GM18517 (cell line): ENCODE data around the gene NRXN3.
"Not testable (repeated sequence)": the region's sequence is repeated elsewhere in the genome, so short reads cannot be mapped to it uniquely, and the experiment has no call there.

ENCODE experiments used
- ATAC-seq: cut with Tn5 transposase; IDR thresholded peaks from one replicate; pipeline ENCODE4 v1.9.1; 2021; ENCODE audit warnings: mild to moderate bottlenecking, moderate library complexity; ENCODE audit not compliant: unreplicated experiment

Gene NRXN3

DNA sequence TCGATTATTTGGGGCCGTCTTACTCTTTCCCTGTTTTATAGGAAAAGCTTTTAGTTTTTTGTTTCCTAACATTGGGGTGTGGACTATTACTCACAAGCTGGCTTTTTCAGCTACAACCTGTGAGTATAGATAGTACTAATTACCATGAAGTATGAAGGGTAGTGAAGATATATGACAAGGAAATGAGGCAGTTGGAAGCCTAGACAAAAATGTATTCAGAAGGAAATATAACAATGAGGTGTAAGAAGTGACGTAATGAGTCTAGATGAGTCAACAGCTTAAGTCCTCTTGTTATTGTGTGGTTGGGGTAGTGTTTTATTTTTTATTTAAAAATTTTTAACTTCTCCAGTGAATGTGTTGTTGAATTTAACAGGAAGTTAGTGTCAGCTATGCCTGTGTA is 804.5 kb downstream of the NRXN3 start:
- ATAC-seq = no peak

DNA sequence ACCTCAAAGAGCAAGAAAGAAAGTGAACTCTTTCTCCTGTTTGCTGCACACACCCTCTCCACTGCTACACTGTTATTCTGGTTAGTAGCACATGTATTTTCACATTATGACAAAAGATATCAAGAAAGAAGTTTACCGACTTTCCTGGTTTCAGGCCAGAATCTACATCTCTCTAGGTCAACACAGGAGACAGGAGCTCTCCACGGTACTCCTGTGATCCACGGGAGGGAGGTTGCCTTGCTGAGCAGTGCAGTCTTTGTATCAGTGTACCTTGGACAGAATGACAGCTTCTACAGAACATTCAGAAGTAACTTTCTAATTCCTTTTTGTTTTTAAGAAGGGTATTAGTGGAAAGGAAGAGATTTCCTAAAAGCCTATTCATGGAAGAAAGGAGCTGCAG is 805.6 kb downstream of the NRXN3 start:
- ATAC-seq = no peak

DNA sequence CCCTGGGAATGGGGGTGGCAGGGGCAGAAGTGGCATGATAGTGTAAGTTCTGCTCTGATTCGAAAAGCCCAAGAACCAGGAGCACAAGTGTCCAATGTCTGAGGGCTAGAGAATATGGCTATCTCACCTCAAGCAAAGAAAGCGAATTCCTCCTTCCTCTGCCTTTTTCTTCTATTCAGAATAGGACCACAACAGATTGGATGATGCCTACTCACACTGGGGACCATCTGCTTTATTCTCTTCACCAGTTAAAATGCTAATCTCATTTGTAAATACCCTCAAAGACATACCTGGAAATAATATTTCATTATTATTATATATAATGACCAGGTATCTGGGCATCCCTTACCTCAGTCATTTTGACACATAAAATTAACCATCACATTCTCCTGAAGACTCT is 808.7 kb downstream of the NRXN3 start:
- ATAC-seq = no peak

DNA sequence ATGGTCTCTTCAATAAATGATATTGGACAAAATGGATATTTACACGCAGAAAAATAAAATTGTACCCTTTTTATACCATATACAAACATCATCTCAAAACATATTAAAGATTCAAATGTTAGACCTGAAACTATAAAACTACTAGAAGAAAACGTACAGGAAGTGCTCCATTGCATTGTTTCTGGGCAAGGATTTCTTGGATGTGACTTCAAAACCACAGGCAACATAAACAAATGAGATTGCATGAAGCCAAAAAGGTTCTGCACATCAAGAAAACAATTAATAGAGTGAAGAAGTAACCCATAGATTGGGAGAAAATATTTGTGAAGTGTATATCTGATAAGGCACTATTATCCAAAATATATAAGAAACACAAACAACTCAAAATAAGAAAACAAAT is 812.4 kb downstream of the NRXN3 start:
- ATAC-seq = no peak

- no peak for ATAC-seq
Measured at GRCh38 chr14:78983126-78983525, 813.0 kb downstream of the NRXN3 start.

DNA sequence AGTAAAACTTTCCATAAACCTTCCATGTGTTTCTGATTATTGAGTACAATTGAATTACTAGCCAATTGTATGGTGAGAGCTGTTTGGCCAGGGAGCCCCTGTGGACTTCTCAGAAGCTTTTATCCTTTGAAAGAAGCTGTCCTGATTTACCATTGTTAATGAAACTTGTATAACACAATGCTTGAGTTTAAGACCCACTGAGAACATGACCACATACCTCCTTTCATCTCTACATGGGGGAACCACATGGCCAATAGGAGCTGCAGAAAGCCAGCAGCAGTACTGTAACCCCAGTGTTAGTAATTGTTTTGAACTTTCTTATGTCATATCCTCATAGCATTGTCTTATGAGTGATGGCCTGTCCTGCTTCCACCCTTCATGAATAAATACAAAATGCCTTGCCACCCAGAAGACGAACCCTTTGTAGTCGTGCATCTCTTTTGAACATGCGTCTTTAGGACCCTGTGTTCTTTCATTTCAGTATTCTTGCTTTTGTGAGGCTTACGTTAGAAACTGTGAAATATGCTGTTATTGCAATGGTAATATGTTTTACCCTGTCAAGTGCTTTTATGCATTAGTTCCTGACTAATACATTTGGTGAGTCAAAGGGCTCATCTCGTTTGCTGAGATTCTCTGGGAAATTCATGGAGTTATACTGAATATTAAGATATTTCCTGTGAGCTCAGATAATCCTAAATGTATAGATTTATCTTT is 815.7 kb downstream of the NRXN3 start:
- no peak for ATAC-seq

DNA sequence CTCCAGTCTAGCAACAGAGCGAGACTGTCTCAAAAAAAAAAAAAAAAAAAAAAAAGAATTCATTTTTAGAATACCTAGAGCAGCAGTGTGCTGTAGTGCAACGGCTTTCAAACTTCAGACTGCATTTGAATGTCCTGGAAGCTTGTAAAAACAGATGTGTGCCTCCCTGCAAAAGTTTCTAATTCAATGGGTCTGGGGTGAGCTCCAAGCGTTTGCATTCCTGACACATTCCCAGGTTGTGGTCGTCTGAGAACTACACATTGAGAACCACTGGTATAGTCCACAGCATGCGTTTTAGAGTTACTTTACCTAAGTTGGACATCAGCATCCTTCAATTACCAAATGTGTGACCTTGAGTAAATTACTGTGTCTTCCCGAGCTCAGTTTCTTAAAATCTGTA is 816.8 kb downstream of the NRXN3 start:
- no peak for ATAC-seq

- no peak for ATAC-seq
Measured at GRCh38 chr14:78989221-78989620, 819.0 kb downstream of the NRXN3 start.

DNA sequence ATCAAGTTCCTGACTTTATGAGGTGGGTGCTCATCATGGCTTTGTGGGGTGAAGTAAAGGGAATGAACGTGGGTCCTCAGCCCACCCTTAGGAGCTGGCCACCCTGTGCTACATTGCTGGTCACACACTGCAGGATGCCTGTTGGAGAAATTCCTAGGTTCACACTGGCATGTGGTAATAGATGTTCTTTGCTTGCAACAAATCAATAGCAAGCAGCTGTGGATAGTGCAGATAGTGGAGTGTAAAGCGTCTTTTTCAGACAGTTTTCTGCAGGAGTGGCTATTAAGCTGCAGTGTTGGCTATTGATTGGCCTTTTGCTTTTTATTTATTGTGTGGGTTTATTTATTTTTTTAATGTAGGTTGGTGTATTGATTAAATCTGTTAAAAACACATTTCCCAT is 822.7 kb downstream of the NRXN3 start:
- ATAC-seq = no peak

DNA sequence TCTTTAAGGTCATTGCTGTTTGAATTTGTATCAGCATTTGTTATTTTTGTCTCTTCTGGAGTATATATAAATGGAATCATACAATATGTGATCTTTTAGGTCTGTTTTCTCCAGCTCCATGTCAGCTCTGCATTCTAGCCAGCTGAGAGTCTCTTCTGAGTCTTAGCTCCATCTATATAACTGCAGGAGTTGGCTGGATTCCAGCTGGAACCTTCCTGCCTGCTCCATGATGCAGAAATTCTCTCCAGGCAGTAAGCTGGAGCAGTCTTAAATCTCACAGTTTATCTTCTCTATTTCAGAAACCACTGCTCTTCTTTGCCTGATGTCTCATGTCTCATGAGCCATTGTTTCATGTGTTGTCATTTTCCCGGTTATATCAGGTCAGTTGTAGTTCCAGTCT is 827.6 kb downstream of the NRXN3 start:
- ATAC-seq = no peak

DNA sequence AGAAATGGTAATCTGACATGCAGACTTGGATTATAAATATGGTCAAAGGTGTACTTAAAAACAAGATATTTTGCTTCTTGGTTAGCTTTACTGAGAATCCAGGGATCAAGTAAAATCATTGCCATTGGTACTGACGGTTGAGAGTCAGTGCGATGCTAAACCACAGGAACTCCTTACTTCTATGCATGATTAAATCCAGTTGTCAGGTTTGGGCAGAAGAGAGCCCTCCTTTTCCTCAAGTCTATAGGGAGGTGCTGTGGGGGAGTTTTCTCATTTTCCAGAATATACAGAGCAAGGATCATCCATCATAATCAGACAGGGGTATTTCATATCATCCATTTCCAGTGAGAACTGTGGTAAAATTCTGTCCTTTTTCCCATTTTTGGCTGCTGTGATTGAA is 839.1 kb downstream of the NRXN3 start:
- ATAC-seq = no peak

- ATAC-seq = no peak
Measured at GRCh38 chr14:79011091-79011919, 841.1 kb downstream of the NRXN3 start.

GRCh38 chr14:79011920-79012204 is 841.7 kb downstream of the NRXN3 start:
- ATAC-seq = no peak

- ATAC-seq = no peak
Measured at GRCh38 chr14:79016828-79017505, 846.8 kb downstream of the NRXN3 start.

- ATAC-seq = no peak
Measured at GRCh38 chr14:79017561-79017960, 847.4 kb downstream of the NRXN3 start.

DNA sequence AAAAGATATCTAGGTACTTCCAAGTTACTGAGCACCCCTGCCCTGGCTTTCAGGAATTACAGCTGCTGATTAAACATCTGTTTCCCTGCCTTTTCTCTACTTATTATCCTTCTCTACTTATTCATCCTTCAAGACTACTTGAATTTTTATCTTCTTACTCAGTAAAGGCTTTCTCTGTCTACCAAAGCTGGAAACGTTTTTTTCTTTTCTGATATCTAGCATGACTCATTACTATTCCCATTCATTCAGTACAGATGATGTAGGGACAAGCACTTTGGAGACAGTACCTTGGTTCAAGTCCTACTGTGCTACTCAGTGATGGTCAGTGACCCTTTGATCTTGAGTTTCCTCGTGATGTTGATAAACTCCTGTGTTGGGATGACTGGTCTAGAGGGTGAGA is 848.7 kb downstream of the NRXN3 start:
- no peak for ATAC-seq

DNA sequence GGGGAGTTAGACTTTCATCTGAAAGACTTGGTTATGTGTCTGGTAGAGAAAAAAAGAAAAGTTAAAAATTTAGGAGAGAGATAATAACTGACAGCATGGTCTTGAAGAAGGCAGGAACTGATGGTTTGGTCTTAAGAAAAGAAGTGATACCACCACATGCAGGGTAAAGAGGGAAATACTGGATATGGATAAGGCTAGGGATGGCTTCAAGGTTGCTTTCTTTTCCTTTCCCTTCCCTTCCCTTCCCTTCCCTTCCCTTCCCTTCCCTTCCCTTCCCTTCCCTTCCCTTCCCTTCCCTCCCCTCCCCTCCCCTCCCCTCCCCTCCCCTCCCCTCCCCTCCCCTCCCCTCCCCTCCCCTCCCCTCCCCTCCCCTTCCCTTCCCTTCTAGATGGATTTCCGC is 849.7 kb downstream of the NRXN3 start:
- ATAC-seq = not testable (repeated sequence)

GRCh38 chr14:79021766-79022165 is 851.6 kb downstream of the NRXN3 start:
- ATAC-seq = no peak

GRCh38 chr14:79027138-79027537 is 857.0 kb downstream of the NRXN3 start:
- no peak for ATAC-seq

DNA sequence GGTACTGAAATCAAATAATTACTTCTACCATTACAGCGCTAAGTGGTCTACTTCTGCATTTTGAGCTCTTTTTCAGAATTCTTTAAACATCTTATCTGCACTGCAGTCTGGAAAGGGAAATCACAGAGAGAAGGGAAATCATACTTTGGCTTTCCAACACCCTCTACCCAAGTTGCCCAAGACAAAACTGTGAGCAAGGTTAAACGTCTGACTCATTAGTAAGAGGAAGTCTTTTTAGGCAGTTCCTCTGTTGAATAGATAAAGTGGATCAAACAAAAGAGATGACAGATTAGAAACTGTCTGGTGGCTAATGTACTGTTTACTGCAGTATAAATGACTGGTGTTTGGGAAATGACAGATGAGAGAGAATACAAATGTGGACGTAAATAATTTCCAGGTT is 858.1 kb downstream of the NRXN3 start:
- ATAC-seq = no peak

GRCh38 chr14:79036441-79036840 is 866.3 kb downstream of the NRXN3 start:
- ATAC-seq = no peak

DNA sequence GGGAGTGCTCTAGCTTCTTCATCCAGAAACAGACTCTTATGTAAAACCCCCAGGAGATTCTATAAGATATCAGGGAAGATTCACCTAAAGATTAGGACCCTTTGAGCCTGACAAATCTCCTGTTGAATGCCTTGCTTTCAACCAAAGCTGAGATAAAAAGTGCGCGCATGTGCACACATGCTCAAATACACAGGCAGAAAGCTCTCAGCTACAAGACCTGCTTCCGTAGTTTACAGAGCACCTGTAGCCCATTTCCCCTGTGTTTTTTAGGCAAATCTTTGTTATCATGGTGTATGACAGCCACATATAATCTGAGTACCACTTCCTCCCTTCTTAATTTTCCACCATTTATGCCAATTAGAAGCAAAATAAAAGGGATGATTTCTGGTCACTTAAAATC is 866.9 kb downstream of the NRXN3 start:
- ATAC-seq = no peak
